H9 (cell line): ENCODE measurements around the gene ZNF383. TPM values are rescaled to one million over a fixed set of nuclear protein-coding genes. Genes with fewer than 3 reads are reported as not detected.
"Not testable (repeated sequence)": the region's sequence is repeated elsewhere in the genome, so short reads cannot be mapped to it uniquely, and the experiment has no call there.

ENCODE experiments used
- DNase-seq: peaks from one replicate; pipeline ENCODE4 v3.0.0-alpha.2; 2017
- H2AFZ ChIP-seq: one replicate; pipeline ENCODE4 v1.6.1; 2013; ENCODE audit warnings: mild to moderate bottlenecking, low read length, control low read depth, moderate library complexity
- H2AK5ac ChIP-seq: 2 replicates; pipeline ENCODE4 v1.6.1; 2013; ENCODE audit warnings: low read length, control low read depth, mixed read lengths; ENCODE audit not compliant: insufficient read length
- H2BK120ac ChIP-seq: one replicate; pipeline ENCODE4 v1.6.1; 2013; ENCODE audit warnings: low read depth, mild to moderate bottlenecking, low read length, control low read depth, inconsistent platforms; ENCODE audit not compliant: poor library complexity, severe bottlenecking
- H2BK12ac ChIP-seq: 2 replicates; pipeline ENCODE4 v1.6.1; 2013; ENCODE audit warnings: low read length, control low read depth, mixed read lengths, low read depth; ENCODE audit not compliant: insufficient read length
- H2BK15ac ChIP-seq: 2 replicates; pipeline ENCODE4 v1.6.1; 2013; ENCODE audit warnings: low read depth, low read length, control low read depth
- H2BK20ac ChIP-seq: one replicate; pipeline ENCODE4 v1.6.1; 2013; ENCODE audit warnings: low read depth, mild to moderate bottlenecking, low read length, control low read depth, inconsistent platforms; ENCODE audit not compliant: poor library complexity, severe bottlenecking
- H2BK5ac ChIP-seq: 2 replicates; pipeline ENCODE4 v1.6.1; 2013; ENCODE audit warnings: low read length, control low read depth, mixed read lengths; ENCODE audit not compliant: insufficient read length
- H3K14ac ChIP-seq: 2 replicates; pipeline ENCODE4 v1.6.1; 2013; ENCODE audit warnings: low read length, control low read depth; ENCODE audit not compliant: insufficient read depth
- H3K18ac ChIP-seq: 2 replicates; pipeline ENCODE4 v1.6.1; 2013; ENCODE audit warnings: low read depth, mild to moderate bottlenecking, mixed read lengths, low read length, control low read depth; ENCODE audit not compliant: insufficient read length
- H3K23ac ChIP-seq: 2 replicates; pipeline ENCODE4 v1.6.1; 2013; ENCODE audit warnings: low read length, control low read depth, mixed read lengths, low read depth; ENCODE audit not compliant: insufficient read length
- H3K23me2 ChIP-seq: 2 replicates; pipeline ENCODE4 v1.6.1; 2013; ENCODE audit warnings: low read depth, mild to moderate bottlenecking, mixed read lengths, low read length, control low read depth; ENCODE audit not compliant: insufficient read length, poor library complexity, severe bottlenecking
- H3K27ac ChIP-seq: 2 replicates; pipeline ENCODE4 v1.5.1; 2013; ENCODE audit warnings: low read length, control low read depth, mixed read lengths, low read depth; ENCODE audit not compliant: insufficient read length
- H3K27me3 ChIP-seq: 2 replicates; pipeline ENCODE4 v1.6.1; 2013; ENCODE audit warnings: low read length, control low read depth, inconsistent platforms; ENCODE audit not compliant: insufficient read depth
- H3K4ac ChIP-seq: 2 replicates; pipeline ENCODE4 v1.6.1; 2013; ENCODE audit warnings: low read depth, mild to moderate bottlenecking, control low read depth, inconsistent platforms, low read length, moderate library complexity
- H3K4me1 ChIP-seq: 2 replicates; pipeline ENCODE4 v1.6.1; 2013; ENCODE audit warnings: low read length, control low read depth, inconsistent platforms; ENCODE audit not compliant: insufficient read depth
- H3K4me2 ChIP-seq: 2 replicates; pipeline ENCODE4 v1.6.1; 2013; ENCODE audit warnings: low read length, control low read depth, mixed read lengths; ENCODE audit not compliant: insufficient read length, insufficient read depth
- H3K56ac ChIP-seq: 2 replicates; pipeline ENCODE4 v1.6.1; 2013; ENCODE audit warnings: low read depth, mild to moderate bottlenecking, mixed read lengths, low read length, control low read depth; ENCODE audit not compliant: insufficient read length
- H3K79me1 ChIP-seq: 2 replicates; pipeline ENCODE4 v1.6.1; 2013; ENCODE audit warnings: low read depth, mild to moderate bottlenecking, moderate library complexity, low read length, control low read depth, inconsistent platforms; ENCODE audit not compliant: insufficient read depth, poor library complexity, severe bottlenecking
- H3K79me2 ChIP-seq: 2 replicates; pipeline ENCODE4 v1.6.1; 2013; ENCODE audit warnings: low read length, control low read depth, inconsistent platforms; ENCODE audit not compliant: insufficient read depth
- H3K9ac ChIP-seq: 2 replicates; pipeline ENCODE4 v1.6.1; 2013; ENCODE audit warnings: low read length, control low read depth, mixed read lengths; ENCODE audit not compliant: insufficient read length; ENCODE audit errors: extremely low read depth
- H3K9me3 ChIP-seq: one replicate; pipeline ENCODE4 v1.6.1; 2013; ENCODE audit warnings: low read depth, low read length, inconsistent platforms; ENCODE audit not compliant: control insufficient read depth
- H3T11ph ChIP-seq: one replicate; pipeline ENCODE4 v1.6.1; 2013; ENCODE audit warnings: mild to moderate bottlenecking, low read length, control low read depth, inconsistent platforms
- H4K20me1 ChIP-seq: one replicate; pipeline ENCODE4 v1.6.1; 2013; ENCODE audit not compliant: control insufficient read depth, insufficient read length, insufficient read depth
- H4K5ac ChIP-seq: 2 replicates; pipeline ENCODE4 v1.6.1; 2013; ENCODE audit warnings: low read depth, mild to moderate bottlenecking, mixed read lengths, low read length, control low read depth; ENCODE audit not compliant: insufficient read length
- H4K8ac ChIP-seq: replicated peaks from 2 replicates; pipeline ENCODE4 v1.6.1; 2013; ENCODE audit warnings: low read length, control low read depth, mixed read lengths, low read depth; ENCODE audit not compliant: insufficient read length
- H4K91ac ChIP-seq: 2 replicates; pipeline ENCODE4 v1.6.1; 2013; ENCODE audit warnings: low read depth, mild to moderate bottlenecking, moderate library complexity, mixed read lengths, low read length, control low read depth; ENCODE audit not compliant: insufficient read length
- H3K27ac Mint-ChIP-seq, 3 experiments: 2 replicates in 2 of 3; 3 replicates in 1 of 3; pipeline ENCODE4 v1.8.0; 2020 to 2021; ENCODE audit warnings: mixed read lengths in 3 of 3, mild to moderate bottlenecking in 1 of 3, moderate library complexity in 1 of 3
- H3K27me3 Mint-ChIP-seq: 2 replicates; pipeline ENCODE4 v1.8.0; 2021; ENCODE audit warnings: low read depth, mild to moderate bottlenecking, moderate library complexity, mixed read lengths
- H3K36me3 Mint-ChIP-seq, 3 experiments: 2 replicates in 2 of 3; 3 replicates in 1 of 3; pipeline ENCODE4 v1.8.0; 2020 to 2021; ENCODE audit warnings: low read depth in 3 of 3, mixed read lengths in 3 of 3; ENCODE audit not compliant: insufficient read depth in 1 of 3
- H3K4me1 Mint-ChIP-seq, 2 experiments: 2 replicates each; pipeline ENCODE4 v1.8.0; 2020; ENCODE audit warnings: mixed read lengths in 2 of 2
- H3K4me3 Mint-ChIP-seq, 2 experiments: 2 replicates in 1 of 2; 3 replicates in 1 of 2; pipeline ENCODE4 v1.8.0; 2020 to 2021; ENCODE audit warnings: mild to moderate bottlenecking in 2 of 2, mixed read lengths in 2 of 2, moderate library complexity in 1 of 2
- H3K9me3 Mint-ChIP-seq, 2 experiments: 2 replicates in 1 of 2; 3 replicates in 1 of 2; pipeline ENCODE4 v1.8.0; 2020; ENCODE audit warnings: mild to moderate bottlenecking in 2 of 2, mixed read lengths in 2 of 2, moderate library complexity in 1 of 2
- WGBS: extraction: QIAGEN DNeasy Blood & Tissue Kit; methylation state at CpG from one replicate; pipeline ENCODE4 v1.1.7; 2013; ENCODE audit warnings: missing lambda C conversion rate, low lambda C conversion rate, mixed read lengths; ENCODE audit not compliant: insufficient read length; ENCODE audit errors: extremely low coverage; 5-methylcytosine and 5-hydroxymethylcytosine counted together
- total RNA-seq: library from RNA; stranded (reverse); gene quantifications from 2 replicates; pipeline ENCODE4 v1.2.1, GENCODE V29; 2021

ZNF383 gene
- total RNA-seq, 1 experiment from 2014 or later: 5.7 TPM

- not testable (repeated sequence) for H3K79me2 ChIP-seq, H3K79me1 ChIP-seq, H2BK20ac ChIP-seq, H3K9me3 ChIP-seq, H3K56ac ChIP-seq, H2BK15ac ChIP-seq, H4K5ac ChIP-seq, H3K4me2 ChIP-seq, H2AFZ ChIP-seq, H2BK5ac ChIP-seq, H3K27ac ChIP-seq, H3K4me1 ChIP-seq, H3K23me2 ChIP-seq, H3K23ac ChIP-seq, H2AK5ac ChIP-seq, H3K14ac ChIP-seq, H3K18ac ChIP-seq, H3K27me3 Mint-ChIP-seq, H3T11ph ChIP-seq, H4K8ac ChIP-seq, H4K91ac ChIP-seq, H3K27me3 ChIP-seq, H3K27ac Mint-ChIP-seq, H3K4ac ChIP-seq, H3K4me1 Mint-ChIP-seq, H4K20me1 ChIP-seq, H2BK12ac ChIP-seq, H3K4me3 Mint-ChIP-seq, H3K9ac ChIP-seq, DNase-seq, H2BK120ac ChIP-seq
- H3K9me3 Mint-ChIP-seq: peaks cover 50 to 64% of the 10 kb centered on the region in 2 experiments
- WGBS: no CpG with 5 or more reads among the region's 4 CpGs
- peaks cover 38 to 69% (median 54%) of the 10 kb centered on the region in 3 experiments for H3K36me3 Mint-ChIP-seq
Measured at GRCh38 chr19:37195248-37195647, 22.8 kb upstream of the ZNF383 start.

DNA sequence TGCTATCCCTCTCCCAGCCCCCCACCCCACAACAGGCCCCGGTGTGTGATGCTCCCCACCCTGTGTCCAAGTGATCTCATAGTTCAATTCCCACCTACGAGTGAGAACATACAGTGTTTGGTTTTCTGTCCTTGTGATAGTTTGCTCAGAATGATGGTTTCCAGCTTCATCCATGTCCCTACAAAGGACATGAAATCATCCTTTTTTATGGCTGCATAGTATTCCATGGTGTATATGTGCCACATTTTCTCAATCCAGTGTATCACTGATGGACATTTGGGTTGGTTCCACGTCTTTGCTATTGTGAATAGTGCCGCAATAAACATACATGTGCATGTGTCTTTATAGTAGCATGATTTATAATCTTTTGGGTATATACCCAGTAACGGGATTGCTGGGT, 20.9 kb upstream of the ZNF383 start:
- H3K18ac ChIP-seq, H2AK5ac ChIP-seq, H3K4me3 Mint-ChIP-seq, H4K8ac ChIP-seq, H3K79me2 ChIP-seq, H3K4me1 ChIP-seq, H4K5ac ChIP-seq, H3K4me2 ChIP-seq, H3K27ac Mint-ChIP-seq, H2BK20ac ChIP-seq, H3K27me3 Mint-ChIP-seq, H3K9ac ChIP-seq, H3K27me3 ChIP-seq, H3K23me2 ChIP-seq, H3K9me3 ChIP-seq, H3K79me1 ChIP-seq, H2BK5ac ChIP-seq, H3K14ac ChIP-seq, H2BK12ac ChIP-seq, H2BK15ac ChIP-seq, H3T11ph ChIP-seq, H3K56ac ChIP-seq, H3K23ac ChIP-seq, H3K27ac ChIP-seq, H3K4ac ChIP-seq, H2AFZ ChIP-seq, H4K91ac ChIP-seq, H3K4me1 Mint-ChIP-seq, H2BK120ac ChIP-seq, DNase-seq, H4K20me1 ChIP-seq: not testable (repeated sequence)
- WGBS: no CpG with 5 or more reads among the region's 5 CpGs
- Mint-ChIP-seq H3K36me3 (peaks cover 32 to 54% (median 46%) of the 10 kb centered on the region in 3 experiments), H3K9me3 (peaks cover 33 to 51% of the 10 kb centered on the region in 2 experiments)
